RPMI8226 (cell line): Measurements from ENCODE around the gene ART4.

ENCODE experiments used
- DNase-seq: peaks from one replicate; pipeline ENCODE4 v3.0.0-alpha.2; 2015

ART4 gene, protein sequence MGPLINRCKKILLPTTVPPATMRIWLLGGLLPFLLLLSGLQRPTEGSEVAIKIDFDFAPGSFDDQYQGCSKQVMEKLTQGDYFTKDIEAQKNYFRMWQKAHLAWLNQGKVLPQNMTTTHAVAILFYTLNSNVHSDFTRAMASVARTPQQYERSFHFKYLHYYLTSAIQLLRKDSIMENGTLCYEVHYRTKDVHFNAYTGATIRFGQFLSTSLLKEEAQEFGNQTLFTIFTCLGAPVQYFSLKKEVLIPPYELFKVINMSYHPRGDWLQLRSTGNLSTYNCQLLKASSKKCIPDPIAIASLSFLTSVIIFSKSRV

DNA sequence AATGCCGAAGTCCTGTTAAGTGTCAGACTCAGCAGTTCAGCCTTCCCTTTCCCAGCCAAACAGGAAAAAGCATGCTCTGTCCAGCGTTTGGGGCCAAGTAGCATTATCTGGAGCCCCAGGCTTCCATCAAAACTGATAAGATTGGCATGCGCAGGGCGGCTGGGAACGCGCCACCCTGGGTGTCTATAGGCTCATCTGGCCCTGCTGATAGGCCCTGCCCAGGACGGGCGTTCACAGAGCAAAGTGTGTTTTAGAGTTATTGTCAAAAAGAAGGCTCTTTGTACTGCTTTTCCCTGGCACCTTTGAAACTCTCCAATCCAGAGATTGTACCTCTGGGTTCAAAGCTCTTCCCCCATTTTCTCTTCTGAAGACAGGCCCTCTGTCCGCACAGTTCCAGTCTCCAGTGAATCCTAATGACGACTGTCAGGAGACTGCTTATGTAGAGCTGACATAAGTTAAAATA is at the start of gene ART4:
TSS of gene ART4 (minus strand) at position 102 of the 463 bp plus-strand sequence. CDS start 413 bp downstream, outside the sequence.
- no peak for DNase-seq

DNA sequence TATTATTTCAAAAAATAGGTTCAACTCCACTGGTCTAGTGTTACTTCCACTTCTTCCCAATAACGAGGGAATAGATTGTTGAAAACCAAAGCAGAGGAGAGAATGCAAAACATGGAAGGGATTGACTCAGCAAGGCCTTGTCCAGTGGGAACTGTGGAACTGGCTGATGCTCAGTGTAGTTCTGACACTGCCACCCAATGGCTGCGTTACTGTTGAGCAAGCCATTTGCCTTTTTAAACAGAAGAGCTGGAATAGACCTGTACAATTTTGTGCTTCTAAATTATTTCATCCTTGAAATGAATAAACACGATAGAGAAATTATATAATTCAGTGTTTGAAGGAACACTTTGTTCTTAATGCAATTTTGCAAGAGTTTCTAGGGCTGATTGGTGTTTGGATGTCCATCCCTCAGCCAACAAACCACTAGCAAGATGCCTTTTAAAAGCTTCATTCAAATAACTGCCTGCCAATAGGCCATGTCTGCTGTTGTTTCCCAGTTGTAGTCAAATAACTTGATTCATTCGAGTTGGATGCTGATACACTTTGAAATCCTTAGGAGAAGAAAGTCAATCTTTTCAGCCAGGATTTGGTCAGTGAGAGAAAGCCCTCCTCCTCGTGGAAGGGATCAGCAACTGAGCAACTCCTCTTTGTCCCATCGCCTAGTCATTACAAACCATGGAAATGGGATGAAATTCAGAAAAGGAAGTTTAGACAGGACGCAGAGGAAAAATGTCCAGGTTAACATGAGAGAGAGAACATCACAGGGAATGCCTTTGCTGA is 49.6 kb upstream of the ART4 start:
- no peak for DNase-seq

DNA sequence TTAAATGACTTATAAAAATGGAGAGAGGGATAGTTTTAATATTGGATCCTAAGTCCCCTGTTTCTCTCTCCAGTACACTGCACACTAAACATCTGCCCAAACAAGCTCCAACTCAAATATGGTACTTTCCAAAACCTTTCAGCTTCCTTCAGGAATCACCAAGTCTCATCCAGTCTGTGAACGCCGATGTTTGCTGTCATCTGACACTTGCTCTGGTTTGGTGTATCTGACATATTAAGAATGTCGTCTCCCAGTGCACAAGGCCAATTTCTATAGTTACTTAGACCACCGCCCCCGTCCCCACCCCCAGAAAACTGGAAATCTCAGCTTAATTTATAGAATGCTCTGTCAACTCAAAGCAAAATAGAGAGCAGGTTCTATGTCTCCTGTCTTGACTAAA is 47.4 kb upstream of the ART4 start:
- no peak for DNase-seq

DNA sequence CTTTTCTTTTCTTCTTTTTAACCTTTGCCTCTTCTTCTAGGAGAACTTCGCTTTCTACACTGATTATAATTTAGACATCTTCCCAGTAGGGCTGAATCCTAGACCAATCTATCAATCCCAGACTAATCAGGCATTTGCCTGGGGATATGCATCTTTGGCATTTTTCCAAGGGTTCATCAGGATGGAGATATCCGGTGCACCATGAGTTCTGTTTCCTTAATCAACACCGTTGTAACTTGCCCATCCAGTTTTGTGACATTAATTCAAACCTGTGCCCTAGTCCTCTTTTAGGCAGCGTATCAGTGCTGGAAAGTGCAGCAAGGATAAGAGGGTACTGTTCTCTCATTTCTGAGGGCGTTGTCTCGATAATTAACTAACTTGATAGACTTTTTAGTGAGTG is 42.9 kb upstream of the ART4 start:
- no peak for DNase-seq

DNA sequence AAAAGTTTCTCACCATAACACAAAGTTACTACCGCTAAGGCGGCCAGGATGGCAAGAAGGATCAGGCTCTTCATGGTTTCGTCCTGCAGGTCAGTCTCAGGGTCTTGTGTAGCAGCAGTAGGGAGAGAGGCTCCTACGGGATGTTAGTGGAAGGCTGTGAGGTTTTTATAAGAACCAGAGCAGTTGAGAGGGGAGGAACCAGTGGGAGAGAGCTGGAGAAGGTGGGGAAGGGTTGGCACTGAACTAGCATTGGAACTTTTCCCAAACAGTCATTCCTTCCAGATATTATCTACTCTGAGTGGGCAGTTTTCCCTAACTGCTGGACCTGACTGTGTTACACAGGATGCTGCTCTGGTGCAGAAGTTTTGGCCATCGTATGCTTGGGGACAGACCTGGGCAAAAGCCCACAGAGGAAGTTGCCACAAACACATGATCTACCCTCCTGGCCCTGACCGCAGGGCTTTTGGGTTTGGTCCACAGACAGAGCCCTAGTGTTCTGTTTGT is 42.4 kb upstream of the ART4 start, which contains the start of gene MGP:
TSS of gene MGP (minus strand) at position 137 of the 504 bp plus-strand sequence. CDS start at position 74, 63 bp downstream.
- DNase-seq = no peak

DNA sequence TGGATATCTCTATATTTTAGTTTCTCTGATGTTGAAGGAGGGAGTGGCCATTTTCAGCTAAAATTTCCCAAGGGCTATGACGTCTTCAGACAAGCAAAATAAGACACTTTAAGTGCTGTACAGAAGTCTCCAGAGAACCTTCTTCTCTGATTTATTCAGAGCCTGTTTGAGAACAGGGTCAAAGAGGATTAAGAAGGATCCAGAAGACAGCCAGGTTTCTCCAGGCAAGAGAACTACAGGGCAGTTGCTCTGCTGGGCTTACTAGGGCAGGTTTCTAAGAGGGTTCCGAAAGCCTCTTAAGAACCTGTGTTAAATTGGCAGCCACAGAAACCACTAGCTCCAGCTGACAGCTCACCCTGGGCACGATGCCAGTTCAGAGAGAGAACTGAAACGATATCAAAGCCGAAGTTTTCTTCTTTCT is 41.1 kb upstream of the ART4 start:
- peak; percentile 97 for DNase-seq

DNA sequence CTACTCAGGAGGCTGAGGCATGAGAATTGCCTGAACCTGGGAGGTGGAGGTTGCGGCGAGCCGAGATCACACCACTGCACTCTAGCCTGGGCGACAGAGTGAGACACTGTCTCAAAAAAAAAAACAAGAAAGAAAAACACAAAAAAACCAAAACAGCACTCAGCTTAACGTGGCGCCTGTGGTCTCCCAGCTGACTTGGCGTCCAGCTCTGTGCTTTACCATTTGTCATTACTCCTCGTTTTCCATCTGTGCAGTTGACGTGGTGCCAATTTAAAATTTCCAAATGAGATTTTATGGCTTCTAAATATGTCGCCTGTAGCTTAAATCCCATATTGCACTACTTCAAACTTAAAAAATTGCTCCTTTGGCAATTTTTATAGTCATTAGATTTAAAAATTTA is 40.4 kb upstream of the ART4 start:
- no peak for DNase-seq

DNA sequence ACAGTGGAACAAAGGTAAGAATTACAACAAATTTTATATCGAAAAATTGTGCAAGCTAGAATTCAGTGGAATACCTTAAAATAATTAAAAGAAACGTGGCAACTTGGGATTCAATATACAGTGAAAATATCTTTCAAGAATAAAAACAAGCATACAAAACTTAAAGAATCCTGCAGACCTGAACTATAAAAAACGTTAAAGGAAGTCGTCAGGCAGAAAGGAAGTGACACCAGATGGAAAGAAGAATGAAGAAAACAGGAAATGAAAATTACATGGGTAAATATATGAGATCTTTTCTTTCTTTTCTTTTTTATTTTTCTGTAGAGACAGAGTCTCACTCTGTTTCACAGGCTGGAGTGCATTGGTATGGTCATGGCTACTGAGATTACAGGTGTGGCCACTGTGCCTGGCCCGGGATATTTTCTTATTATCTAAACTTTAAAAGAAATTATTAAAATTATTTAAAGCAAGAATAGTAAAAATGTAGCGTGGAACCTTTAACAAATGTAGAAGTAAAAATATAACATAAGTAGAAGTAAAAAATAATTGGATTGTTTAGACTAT is 37.6 kb upstream of the ART4 start:
- DNase-seq = no peak

DNA sequence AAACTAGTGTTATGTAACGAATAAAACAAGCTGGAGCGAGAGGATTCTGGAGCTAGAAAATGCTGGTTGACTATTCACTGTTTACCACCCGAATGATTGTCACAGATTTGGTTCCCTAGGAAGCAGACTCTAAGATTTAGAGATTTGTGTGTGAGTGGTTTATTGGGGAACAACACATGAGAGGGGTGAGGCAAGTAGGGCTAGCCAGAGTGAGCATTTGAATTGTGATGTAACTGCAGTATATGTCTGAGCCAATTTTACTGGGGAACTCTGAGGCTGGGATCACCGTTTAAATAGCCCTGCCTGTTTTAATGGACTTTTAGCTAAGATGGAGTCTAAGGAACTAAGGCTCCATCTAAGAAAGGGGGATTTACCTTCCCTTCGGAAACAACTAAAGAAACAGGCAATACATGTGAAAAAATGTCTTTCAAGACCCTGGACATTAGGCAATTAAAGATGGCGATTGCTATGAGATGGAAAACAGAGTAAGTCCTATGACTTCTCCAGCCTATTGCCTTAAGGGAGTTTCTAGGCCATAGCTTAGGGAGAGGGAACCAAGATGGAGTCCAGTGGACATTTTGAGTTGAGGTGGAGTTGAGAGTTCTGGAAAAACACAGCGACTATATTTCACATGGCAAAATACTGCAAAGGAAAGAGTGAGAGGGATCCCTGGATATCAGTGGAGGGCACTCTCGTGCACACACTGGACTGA is 36.1 kb upstream of the ART4 start:
- no peak for DNase-seq

DNA sequence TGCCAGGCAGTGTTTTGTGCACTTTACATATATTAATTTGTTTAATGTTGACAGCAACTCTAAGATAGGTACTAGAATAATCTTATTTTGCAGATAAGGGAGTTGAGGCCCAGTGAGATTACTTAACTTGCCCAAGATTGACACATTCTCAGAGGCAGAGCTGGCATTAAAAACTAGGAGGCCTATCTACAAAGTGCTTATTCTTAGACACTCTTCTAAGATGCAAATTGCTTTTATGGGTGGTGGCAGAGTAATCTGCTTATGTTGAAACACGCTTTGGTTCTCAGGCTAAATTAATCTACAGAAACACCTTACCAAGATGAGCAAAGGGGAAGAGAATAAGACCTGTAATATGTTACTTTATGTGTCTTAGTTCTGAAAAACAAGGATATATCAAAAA is 35.2 kb upstream of the ART4 start:
- no peak for DNase-seq

DNA sequence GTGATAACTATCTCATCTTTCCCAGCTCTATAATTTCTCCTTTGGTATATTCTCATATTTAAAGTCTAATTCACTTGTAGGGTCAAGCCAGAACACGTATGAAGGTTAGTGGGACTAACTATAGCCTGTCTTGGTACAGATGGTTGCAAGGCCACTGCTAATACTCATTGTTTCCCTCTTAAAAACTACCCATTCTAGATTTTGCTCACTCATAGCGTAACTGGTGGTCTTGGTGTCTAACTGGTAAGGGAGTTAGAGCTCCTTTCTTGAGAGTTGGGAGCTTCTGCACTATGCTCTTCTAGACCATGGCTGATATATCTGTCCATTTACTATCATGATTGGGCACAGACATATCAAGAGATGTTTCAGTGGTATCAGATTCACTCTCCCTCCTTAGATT is 33.5 kb upstream of the ART4 start:
- DNase-seq = no peak

DNA sequence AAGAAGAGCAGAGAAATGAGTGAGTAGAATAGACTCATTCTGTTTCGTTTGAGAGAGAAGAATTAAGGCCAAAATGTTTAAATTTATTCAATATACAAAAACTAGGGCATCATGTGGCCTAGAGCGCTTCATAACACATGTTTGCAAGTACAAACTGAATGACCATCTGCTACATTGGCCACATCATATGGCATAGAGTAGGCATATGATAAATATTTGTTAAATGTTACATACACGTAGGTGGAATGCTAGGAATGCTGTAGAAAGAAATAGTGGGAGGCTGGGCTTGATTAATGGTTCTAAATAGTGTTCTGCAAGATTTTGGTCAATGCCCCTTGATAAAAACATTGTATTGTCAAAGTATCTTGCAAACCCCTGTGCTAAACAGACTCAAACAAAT is 31.6 kb upstream of the ART4 start:
- DNase-seq = no peak

DNA sequence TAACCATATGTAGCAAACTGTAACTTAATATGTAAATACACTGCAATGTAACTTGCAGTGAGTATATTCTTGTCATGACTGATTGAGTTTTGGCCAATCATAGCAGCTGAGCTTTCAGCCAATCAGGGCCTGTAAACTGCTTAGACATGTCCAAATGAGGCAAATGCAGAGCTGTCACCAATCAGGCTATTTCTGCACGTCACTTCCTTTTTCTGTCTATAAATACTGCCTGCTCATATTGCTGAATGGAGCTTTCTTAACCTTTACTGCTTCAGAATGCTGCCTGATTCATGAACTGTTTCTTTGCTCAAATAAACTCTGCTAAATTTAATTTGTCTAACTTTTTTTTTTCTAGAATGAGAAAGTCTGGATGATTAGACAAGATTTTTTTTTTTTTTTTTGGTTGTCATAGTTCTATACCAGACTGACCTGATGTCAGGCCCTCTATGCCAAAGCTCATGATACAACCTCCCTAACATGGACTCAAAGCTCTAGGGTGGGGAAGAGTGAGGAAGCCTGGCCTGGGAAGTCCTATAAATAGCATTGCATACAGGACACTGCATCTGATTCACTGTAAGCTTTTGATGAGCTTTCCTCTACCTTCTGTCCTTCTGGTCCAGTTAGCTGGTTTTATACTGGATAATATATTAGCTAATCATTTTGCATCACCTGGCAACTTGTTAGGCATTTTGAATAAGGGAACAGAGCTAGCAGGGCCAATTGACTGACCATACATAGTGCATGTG is 30.3 kb upstream of the ART4 start:
- peak; percentile 12 for DNase-seq

DNA sequence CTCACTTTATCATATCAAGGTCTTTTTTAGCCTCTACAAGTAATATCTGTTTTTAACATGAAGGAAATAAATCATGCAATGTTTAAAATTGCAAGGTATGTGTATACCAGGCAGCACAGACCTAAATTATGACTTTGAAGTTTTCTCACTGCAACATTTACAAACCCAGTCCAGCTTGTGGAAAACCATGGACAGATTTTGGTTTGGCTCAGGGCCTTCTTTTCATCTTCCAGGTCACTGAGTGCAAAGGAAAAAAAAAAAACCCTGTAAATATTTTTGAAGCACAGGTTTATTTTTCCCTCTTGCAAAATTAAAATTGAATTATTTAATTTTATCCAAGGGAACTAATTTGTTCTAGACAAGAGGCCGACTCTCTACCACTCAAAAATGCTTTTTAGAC is 28.6 kb upstream of the ART4 start:
- no peak for DNase-seq

DNA sequence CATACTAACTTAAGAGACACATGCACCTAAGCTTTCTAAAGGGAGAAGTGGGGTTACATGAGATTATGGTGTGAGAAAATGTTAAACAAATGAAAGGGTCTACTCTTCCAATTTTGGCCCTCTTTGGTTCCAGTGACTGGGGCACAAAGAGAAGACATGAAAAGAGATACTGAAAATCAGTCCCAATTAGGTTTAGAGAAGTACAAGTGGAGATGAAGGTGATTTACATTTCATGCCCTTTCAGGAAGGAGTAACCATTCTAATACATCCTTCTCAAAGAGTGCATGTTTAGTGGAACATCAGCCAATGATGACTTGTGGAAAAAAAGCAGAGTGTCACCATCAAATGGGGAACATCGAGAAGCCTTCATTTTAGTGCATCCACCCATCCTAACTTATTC is 27.9 kb upstream of the ART4 start:
- no peak for DNase-seq

DNA sequence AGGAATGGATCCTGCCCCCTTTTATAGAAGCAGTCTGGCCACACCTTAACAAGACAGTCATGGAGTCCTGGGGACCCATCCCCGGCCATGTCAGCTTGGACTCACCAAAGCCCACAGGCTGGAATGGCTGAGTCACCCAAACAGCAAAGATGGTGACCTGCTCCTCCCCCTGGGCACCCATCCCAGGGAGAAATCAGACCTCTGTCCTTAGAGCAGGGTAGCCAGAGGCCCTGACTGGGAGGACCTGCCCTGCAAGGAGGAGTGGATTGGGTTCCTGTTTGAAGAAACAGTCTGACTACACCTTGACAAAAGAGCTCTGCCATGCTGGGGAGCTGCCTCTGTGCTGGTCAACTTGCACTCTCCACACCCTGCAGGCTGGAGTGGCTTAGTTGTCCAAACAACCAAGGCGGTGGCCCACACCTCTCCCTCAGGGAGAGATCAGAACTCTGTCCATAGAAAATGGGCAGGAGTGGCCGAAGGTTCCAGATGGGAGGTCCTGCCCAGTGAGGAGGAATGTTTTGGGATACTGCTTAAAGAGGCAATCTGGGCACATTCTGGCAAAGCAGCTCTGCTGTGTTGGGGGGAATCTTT is 25.7 kb upstream of the ART4 start:
- DNase-seq = no peak

DNA sequence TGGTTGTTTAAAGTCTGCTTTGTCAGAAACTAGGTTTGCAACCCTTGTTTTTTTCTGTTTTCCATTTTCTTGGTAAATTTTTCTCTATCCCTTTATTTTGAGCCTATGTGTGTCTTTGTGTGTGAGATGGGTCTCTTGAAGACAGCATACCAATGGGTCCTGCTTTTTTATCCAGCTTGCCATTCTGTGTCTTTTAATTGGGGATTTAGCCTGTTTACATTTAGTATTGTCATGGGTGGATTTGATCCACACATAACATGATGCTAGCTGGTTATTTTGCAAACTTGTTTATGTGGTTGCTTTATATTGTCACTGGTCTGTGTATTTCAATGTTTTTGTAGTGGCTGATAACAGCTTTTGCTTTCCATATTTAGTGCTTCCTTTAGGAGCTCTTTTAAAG is 17.2 kb upstream of the ART4 start:
- DNase-seq = no peak

DNA sequence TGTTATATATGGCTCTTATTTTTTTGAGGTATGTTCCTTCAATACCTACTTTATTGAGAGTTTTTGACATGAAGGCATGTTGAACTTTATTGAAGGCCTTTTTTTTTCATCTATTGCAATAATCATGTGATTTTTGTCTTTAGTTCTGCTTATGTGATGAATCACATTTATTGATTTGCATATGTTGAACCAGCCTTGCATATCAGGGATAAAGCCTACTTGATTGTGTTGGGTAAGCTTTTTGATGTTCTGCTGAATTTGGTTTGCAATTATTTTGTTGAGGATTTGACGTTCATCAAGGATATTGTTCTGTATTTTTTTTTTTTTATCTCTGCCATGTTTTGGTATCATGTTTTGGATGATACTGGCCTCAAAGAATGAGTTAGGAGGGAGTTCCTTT is 15.2 kb upstream of the ART4 start:
- DNase-seq = no peak

DNA sequence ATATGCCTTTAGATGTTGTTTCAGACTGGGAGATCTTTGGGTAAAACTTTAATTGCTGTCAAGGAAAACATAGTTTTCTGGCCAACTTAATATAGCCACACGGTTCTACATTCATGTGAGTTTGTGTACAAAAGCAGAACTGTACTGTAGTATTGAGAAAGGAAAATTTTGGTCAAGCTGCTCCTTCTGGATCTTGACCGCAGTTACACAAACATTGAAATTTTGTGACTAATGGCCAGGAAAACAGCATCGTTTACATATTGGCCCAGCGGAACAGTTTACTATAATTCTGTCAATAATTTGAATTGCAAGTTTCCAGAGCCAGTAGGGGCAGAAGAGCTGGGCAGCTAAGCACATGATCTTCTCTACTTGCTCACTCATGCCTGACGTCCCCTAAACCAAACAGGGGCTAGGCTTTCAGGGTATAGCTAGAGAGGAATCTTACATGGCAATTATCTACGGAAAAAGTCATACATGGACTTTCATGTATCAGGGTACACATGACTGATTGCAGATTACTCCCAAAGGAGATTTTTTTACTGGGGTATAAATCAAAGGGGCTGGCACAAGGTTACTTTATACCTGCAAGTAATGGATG is 11.4 kb upstream of the ART4 start:
- no peak for DNase-seq

DNA sequence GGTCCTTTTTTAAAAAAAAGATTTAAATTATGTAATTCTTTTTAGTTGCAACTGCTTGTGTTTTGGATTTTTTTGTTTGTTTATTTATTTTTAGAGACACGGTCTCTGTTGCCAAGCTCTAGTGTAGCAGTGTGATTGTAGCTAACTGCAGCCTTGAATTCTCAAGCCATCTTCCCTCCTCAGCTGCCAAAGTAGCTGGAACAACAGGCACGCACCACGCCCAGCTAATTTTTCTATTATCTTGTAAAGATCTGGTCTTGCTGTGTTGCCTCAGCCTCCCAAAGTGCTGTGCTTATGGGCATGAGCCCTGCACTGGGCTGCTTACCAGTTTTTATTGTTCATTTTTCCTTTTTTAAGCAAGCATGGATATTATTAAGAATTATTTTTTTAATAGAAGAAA is 10.6 kb upstream of the ART4 start:
- no peak for DNase-seq

DNA sequence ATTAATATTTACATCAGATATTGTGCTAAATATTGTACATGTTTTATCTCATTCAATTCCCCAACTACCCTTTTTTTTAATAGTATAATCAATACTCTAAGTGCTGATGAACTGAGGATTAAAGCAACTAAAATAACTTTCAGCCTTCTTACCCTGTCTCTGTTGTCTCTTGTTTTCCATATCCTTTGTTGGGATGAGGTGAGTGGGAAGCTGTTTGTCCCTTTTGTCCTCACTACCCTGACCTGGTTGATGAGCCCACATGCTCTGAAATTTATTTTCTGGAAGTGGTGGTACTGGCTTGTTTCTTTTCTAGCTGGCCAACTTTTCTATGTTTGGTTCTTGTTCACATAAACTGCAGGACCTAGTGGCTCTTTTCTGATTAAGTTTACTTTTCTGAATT is 9.6 kb upstream of the ART4 start:
- DNase-seq = no peak
